Measurements from ENCODE around the gene PARP6. TPM values are rescaled to one million over a fixed set of nuclear protein-coding genes. Genes with fewer than 3 reads are reported as not detected.

Gene PARP6
- total and polyA plus RNA-seq, 2 of the 8 experiments (the other 6 are each of a cell fraction or from before 2014, with no cell fraction given) = 39.8 to 45.3 TPM

- Histone ChIP-seq H3K9me3 (ENCODE audit: insufficient read depth in 2 of 2, low read depth in 1 of 2, low read length in 1 of 2) (no peaks in the 10 kb centered on the region), H2AFZ (ENCODE audit: low read length) (no peak overlapping the region), H2BK5ac (ENCODE audit: low read depth, low read length) (no peak overlapping the region), H2BK15ac (ENCODE audit: low read length) (no peak overlapping the region), H3K23ac (ENCODE audit: insufficient read length) (no peak overlapping the region), H3K23me2 (ENCODE audit: low read depth, low read length) (peaks cover 9% of the 10 kb centered on the region), H3K79me2 (ENCODE audit: control insufficient read depth in 1 of 2, insufficient read depth in 2 of 2, low read length in 2 of 2) (no peaks in the 10 kb centered on the region), H3K36me3 (ENCODE audit: control insufficient read depth in 2 of 4, insufficient read depth in 4 of 4, low read length in 3 of 4) (peaks cover 8 to 12% (median 11%) of the 10 kb centered on the region in 4 experiments; a peak in 7 of 8 replicates), H4K8ac (ENCODE audit: extremely low read depth, insufficient read depth, low read length) (no peak overlapping the region), H3K4me2 (ENCODE audit: insufficient read depth in 1 of 2, low read depth in 2 of 2, low read length in 2 of 2) (no peak overlapping the region), H3K4ac (replicated peaks; ENCODE audit: insufficient read length, low read depth, low read length) (no peak overlapping the region), H3K56ac (replicated peaks; ENCODE audit: insufficient read length, low read depth, low read length) (no peak overlapping the region), H2AK5ac (ENCODE audit: low read depth, low read length) (no peak overlapping the region), H4K5ac (ENCODE audit: insufficient read length, low read depth, low read length) (no peak overlapping the region), H3K79me1 (ENCODE audit: low read depth, low read length) (no peaks in the 10 kb centered on the region), H3K14ac (ENCODE audit: insufficient read length) (no peak overlapping the region), H3K4me3 (ENCODE audit: extremely low read depth in 1 of 4, insufficient read depth in 2 of 4, low read depth in 3 of 4, low read length in 4 of 4) (no peak overlapping the region), H3K27ac (ENCODE audit: low read depth, low read length) (no peak overlapping the region), H3K18ac (ENCODE audit: extremely low read depth, low read length) (no peak overlapping the region), H2BK120ac (replicated peaks; ENCODE audit: low read depth, low read length) (no peak overlapping the region), H3K4me1 (replicated peaks in 1 of 4; ENCODE audit: control insufficient read depth in 3 of 4, insufficient read depth in 4 of 4, low read length in 3 of 4) (peaks cover 2 to 8% (median 4%) of the 10 kb centered on the region in 4 experiments; a peak in 6 of 7 replicates), H3K9ac (replicated peaks in 1 of 4; ENCODE audit: extremely low read depth in 1 of 4, low read depth in 3 of 4, low read length in 3 of 4) (no peak overlapping the region), H2BK12ac (ENCODE audit: low read depth, low read length) (no peak overlapping the region), H4K20me1 (replicated peaks in 1 of 2; ENCODE audit: control insufficient read depth in 1 of 2, insufficient read depth in 2 of 2, low read length in 2 of 2) (peaks cover 4 to 11% of the 10 kb centered on the region in 2 experiments), H2BK20ac (ENCODE audit: low read length) (no peak overlapping the region), H4K91ac (replicated peaks; ENCODE audit: insufficient read length, low read length) (no peak overlapping the region), H3K27me3 (replicated peaks in 1 of 4; ENCODE audit: control insufficient read depth in 3 of 4, extremely low read depth in 1 of 4, insufficient read depth in 3 of 4, low read length in 3 of 4) (peaks cover 7 to 21% (median 17%) of the 10 kb centered on the region in 4 experiments; a peak in 6 of 7 replicates)
- WGBS, 2 experiments (ENCODE audit: extremely low coverage in 1 of 2, insufficient coverage in 1 of 2, insufficient read length in 1 of 2, insufficient replicate concordance in 2 of 2, low coverage in 1 of 2, low lambda C conversion rate in 2 of 2, missing lambda C conversion rate in 1 of 2) = 78% methylated on average over 6 of the region's 6 CpGs; no CpG with 5 or more reads in 1 of the 2 experiments
- ChIA-PET CTCF (ENCODE audit: partially characterized antibody) (interaction anchor here (1.4 kb wide), 2 partner anchors 36 to 84 kb away, joined by 3 to 4 read pairs; no protein-coding TSS in a partner anchor), POLR2A (ENCODE audit: partially characterized antibody) (interaction anchor here (1.1 to 4.4 kb wide), 3 partner anchors 16 to 36 kb away, joined by 3 to 33 read pairs (median 4); partner anchors contain the start of gene PKM)
- DNase-seq (ENCODE audit: low read depth in 1 of 2, low spot score in 2 of 2) (no peak), FAIRE-seq (no peak)
- TF ChIP-seq JUND (IDR thresholded peaks at IDR 0.05; ENCODE audit: low read length) (no peak), USF2 (IDR thresholded peaks at IDR 0.05; ENCODE audit: low read length) (no peak), POU5F1 (IDR thresholded peaks at IDR 0.05; ENCODE audit: low read depth, low read length) (no peak), JUN (IDR thresholded peaks at IDR 0.05; ENCODE audit: low read depth, low read length) (no peak), SP2 (IDR thresholded peaks at IDR 0.05; ENCODE audit: low read length) (no peak), SRF (IDR thresholded peaks at IDR 0.05; ENCODE audit: low read depth, low read length) (no peak), KDM5A (IDR thresholded peaks at IDR 0.05; ENCODE audit: low read length) (no peak), CREB1 (IDR thresholded peaks at IDR 0.05) (no peak), NANOG (IDR thresholded peaks at IDR 0.05; ENCODE audit: insufficient read depth, low read depth, low read length, poor library complexity, severe bottlenecking) (no peak), ASH2L (IDR thresholded peaks at IDR 0.05; ENCODE audit: low read length) (no peak), POLR2A (IDR thresholded peaks at IDR 0.05; ENCODE audit: control extremely low read depth in 1 of 2, low read depth in 2 of 2, low read length in 2 of 2) (no peak), RXRA (IDR thresholded peaks at IDR 0.05; ENCODE audit: insufficient read depth, low read depth, low read length) (no peak), HDAC2 (IDR thresholded peaks at IDR 0.05; ENCODE audit: borderline replicate concordance in 1 of 2, low read depth in 2 of 2, low read length in 2 of 2) (no peak)
Observed at GRCh38 chr15:72195101-72195511, 77.2 kb downstream of the PARP6 start.

Data from H1 (cell line).